ENCODE results near the gene TMBIM6.
"Not testable (repeated sequence)": the region's sequence is repeated elsewhere in the genome, so short reads cannot be mapped to it uniquely, and the experiment has no call there.

The TMBIM6 gene

GRCh38 chr12:49740930-49741881, at the start of gene TMBIM6:
TSS of gene TMBIM6 (plus strand) at chr12:49741557. CDS start at chr12:49752494, 10,937 bp downstream.
- in situ Hi-C loops (cut with HindIII; ENCODE audit: low sequenced_read_pairs) = no loop called here

- in situ Hi-C loops (cut with HindIII; ENCODE audit: low sequenced_read_pairs) = no loop called here
Measured at GRCh38 chr12:49692851-49693250, 48.5 kb upstream of the TMBIM6 start.

- in situ Hi-C loops (cut with HindIII; ENCODE audit: low sequenced_read_pairs) = no loop called here
Measured at GRCh38 chr12:49693931-49694444, 47.4 kb upstream of the TMBIM6 start.

- in situ Hi-C loops (cut with HindIII; ENCODE audit: low sequenced_read_pairs) = no loop called here
Measured at GRCh38 chr12:49696723-49697122, 44.6 kb upstream of the TMBIM6 start.

GRCh38 chr12:49697808-49698207, 43.5 kb upstream of the TMBIM6 start:
- in situ Hi-C loops (cut with HindIII; ENCODE audit: low sequenced_read_pairs) = no loop called here

- in situ Hi-C loops (cut with HindIII; ENCODE audit: low sequenced_read_pairs) = no loop called here
Measured at GRCh38 chr12:49698619-49699545, 42.5 kb upstream of the TMBIM6 start.

- in situ Hi-C loops (cut with HindIII; ENCODE audit: low sequenced_read_pairs) = no loop called here
Measured at GRCh38 chr12:49702009-49702408, 39.3 kb upstream of the TMBIM6 start.

GRCh38 chr12:49702676-49703215, 38.6 kb upstream of the TMBIM6 start:
- in situ Hi-C loops (cut with HindIII; ENCODE audit: low sequenced_read_pairs) = no loop called here

GRCh38 chr12:49703647-49704137, 37.7 kb upstream of the TMBIM6 start:
- in situ Hi-C loops (cut with HindIII; ENCODE audit: low sequenced_read_pairs) = no loop called here

GRCh38 chr12:49705479-49706134, 35.8 kb upstream of the TMBIM6 start:
- in situ Hi-C loops (cut with HindIII; ENCODE audit: low sequenced_read_pairs) = loop anchor here (5.0 kb wide), 1 partner anchor 63 kb away; no protein-coding TSS in a partner anchor

GRCh38 chr12:49706351-49707127, 34.8 kb upstream of the TMBIM6 start:
- in situ Hi-C loops (cut with HindIII; ENCODE audit: low sequenced_read_pairs) = loop anchor here (5.0 kb wide), 1 partner anchor 64 kb away; no protein-coding TSS in a partner anchor

GRCh38 chr12:49707128-49707811, 34.1 kb upstream of the TMBIM6 start, which contains the start of gene FMNL3:
TSS of gene FMNL3 (minus strand) at chr12:49707405. CDS start at chr12:49707180, 225 bp downstream.
- in situ Hi-C loops (cut with HindIII; ENCODE audit: low sequenced_read_pairs) = loop anchor here (5.0 kb wide), 1 partner anchor 65 kb away; no protein-coding TSS in a partner anchor

GRCh38 chr12:49707812-49708147, 33.6 kb upstream of the TMBIM6 start:
- in situ Hi-C loops (cut with HindIII; ENCODE audit: low sequenced_read_pairs) = loop anchor here (5.0 kb wide), 1 partner anchor 65 kb away; no protein-coding TSS in a partner anchor

- in situ Hi-C loops (cut with HindIII; ENCODE audit: low sequenced_read_pairs) = loop anchor here (5.0 kb wide), 1 partner anchor 67 kb away; no protein-coding TSS in a partner anchor
Measured at GRCh38 chr12:49708851-49709250, 32.5 kb upstream of the TMBIM6 start.

GRCh38 chr12:49713952-49714351, 27.4 kb upstream of the TMBIM6 start:
- in situ Hi-C loops (cut with HindIII; ENCODE audit: low sequenced_read_pairs) = not testable (repeated sequence)

- in situ Hi-C loops (cut with HindIII; ENCODE audit: low sequenced_read_pairs) = no loop called here
Measured at GRCh38 chr12:49716553-49716952, 24.8 kb upstream of the TMBIM6 start.

GRCh38 chr12:49717800-49718199, 23.6 kb upstream of the TMBIM6 start:
- in situ Hi-C loops (cut with HindIII; ENCODE audit: low sequenced_read_pairs) = not testable (repeated sequence)

- in situ Hi-C loops (cut with HindIII; ENCODE audit: low sequenced_read_pairs) = no loop called here
Measured at GRCh38 chr12:49720214-49720613, 21.1 kb upstream of the TMBIM6 start.
